HepG2 (cell line): ENCODE measurements around the gene ARHGEF16. TPM values are rescaled to one million over a fixed set of nuclear protein-coding genes. Genes with fewer than 3 reads are reported as not detected.

Source experiments
- ATAC-seq: fragments of 200-7000 bp; cut with Tn5 transposase; 3 replicates; pipeline ENCODE4 v1.9.1; 2020; ENCODE audit warnings: mild to moderate bottlenecking, moderate library complexity
- BruUV-seq: library from RNA; stranded (reverse); fragments of 400-500 nt; replicated peaks from 2 replicates; lab custom pipeline; 2021; lab: Mats Ljungman, UMichigan
- CTCF ChIA-PET: fragments of 300-600 bp; formaldehyde crosslinking; extraction: SDS; loops from one replicate; lab custom pipeline; 2021; ENCODE audit warnings: low total read pairs, inconsistent platforms, low intra/inter-chr PET ratio; lab: Yijun Ruan, JAX
- POLR2A ChIA-PET: fragments of 350-600 bp; sonication (Branson Sonifier 250); formaldehyde crosslinking; loops from one replicate; lab custom pipeline; 2020; ENCODE audit warnings: antibody characterized with exemption, inconsistent platforms; lab: Yijun Ruan, JAX
- DNase-seq: peaks from one replicate; pipeline ENCODE4 v3.0.0-alpha.2; 2015; ENCODE audit warnings: low spot score
- FAIRE-seq: peaks from 3 replicates; lab custom pipeline; 2011; peaks lifted over from hg19 to GRCh38; lab: Jason Lieb, UNC
- H2AFZ ChIP-seq: one replicate; pipeline ENCODE4 v1.6.1; 2011; ENCODE audit warnings: low read length, inconsistent platforms
- H3K27ac ChIP-seq: fragments of 300-600 bp; 3 replicates; pipeline ENCODE4 v1.8.0; 2011; ENCODE audit warnings: mixed run types, mild to moderate bottlenecking, mixed read lengths, low read length, inconsistent platforms; ENCODE audit not compliant: insufficient read depth; ENCODE audit errors: extremely low read length
- H3K27me3 ChIP-seq, 2 experiments: fragments of 200-600 bp in 1 of 2; 2 replicates in 1 of 2; 3 replicates in 1 of 2; pipeline versions ENCODE4 v1.6.0 to v1.8.0; 2011; ENCODE audit warnings: low read length in 2 of 2, mild to moderate bottlenecking in 2 of 2, moderate library complexity in 2 of 2, inconsistent platforms in 1 of 2; ENCODE audit not compliant: insufficient read depth in 2 of 2, control insufficient read depth in 1 of 2
- H3K36me3 ChIP-seq, 2 experiments: fragments of 200-600 bp in 1 of 2; replicated peaks in 1 of 2; 2 replicates in 1 of 2; 3 replicates in 1 of 2; pipeline versions ENCODE4 v1.5.1 to v1.8.0; 2011; ENCODE audit warnings: low read length in 2 of 2, inconsistent platforms in 1 of 2; ENCODE audit not compliant: insufficient read depth in 2 of 2, control insufficient read depth in 1 of 2
- H3K4me1 ChIP-seq: 2 replicates; pipeline ENCODE4 v1.5.1; 2012; ENCODE audit warnings: low read length, inconsistent platforms; ENCODE audit not compliant: insufficient read depth
- H3K4me2 ChIP-seq: 2 replicates; pipeline ENCODE4 v1.6.0; 2011; ENCODE audit warnings: low read depth, low read length, inconsistent platforms
- H3K4me3 ChIP-seq, 3 experiments: fragments of 200-600 bp in 1 of 3; sonication (generic), shearing (Covaris generic) in 1 of 3; replicated peaks in 1 of 3; 2 replicates each; pipeline ENCODE4 v1.5.1; 2011 to 2016; ENCODE audit warnings: low read length in 3 of 3, inconsistent platforms in 2 of 3, low read depth in 2 of 3, mild to moderate bottlenecking in 2 of 3, control low read depth in 1 of 3, mixed read lengths in 1 of 3; ENCODE audit not compliant: insufficient read depth in 1 of 3
- H3K79me2 ChIP-seq: one replicate; pipeline ENCODE4 v1.6.1; 2011; ENCODE audit warnings: low read length, inconsistent platforms; ENCODE audit not compliant: insufficient read depth
- H3K9ac ChIP-seq: 2 replicates; pipeline ENCODE4 v1.6.0; 2011; ENCODE audit warnings: mild to moderate bottlenecking, low read depth, low read length, inconsistent platforms; ENCODE audit not compliant: insufficient read depth
- H3K9me3 ChIP-seq: 2 replicates; pipeline ENCODE4 v1.5.1; 2012; ENCODE audit warnings: mild to moderate bottlenecking, low read length
- H4K20me1 ChIP-seq: 2 replicates; pipeline ENCODE4 v1.6.0; 2011; ENCODE audit warnings: inconsistent platforms, mild to moderate bottlenecking, low read length, moderate library complexity; ENCODE audit not compliant: insufficient read depth
- ATAD3A ChIP-seq: sonication (generic); formaldehyde crosslinking; IDR thresholded peaks from 2 replicates; pipeline ENCODE4 v1.4.0; 2020; ENCODE audit warnings: missing genetic modification reagents
- DMAP1 ChIP-seq: IDR thresholded peaks from 2 replicates; pipeline ENCODE4 v1.6.1; 2016
- DNMT1 ChIP-seq: sonication (generic); formaldehyde crosslinking; IDR thresholded peaks from 2 replicates; pipeline ENCODE4 v1.5.1; 2020; ENCODE audit warnings: mild to moderate bottlenecking, missing genetic modification reagents
- GPBP1L1 ChIP-seq: sonication (generic); formaldehyde crosslinking; IDR thresholded peaks from 2 replicates; pipeline ENCODE4 v1.5.0; 2020; ENCODE audit warnings: mild to moderate bottlenecking, missing genetic modification reagents
- NFKB2 ChIP-seq: sonication (generic); formaldehyde crosslinking; IDR thresholded peaks from 2 replicates; pipeline ENCODE4 v1.4.0; 2020; ENCODE audit warnings: missing genetic modification reagents, borderline replicate concordance
- ZNF432 ChIP-seq: sonication (generic); formaldehyde crosslinking; IDR thresholded peaks from 2 replicates; pipeline ENCODE4 v1.5.0; 2020; ENCODE audit warnings: missing genetic modification reagents, mild to moderate bottlenecking, borderline replicate concordance
- WGBS: methylation state at CpG from one replicate; pipeline ENCODE4 v1.1.6; 2017; ENCODE audit warnings: low lambda C conversion rate; 5-methylcytosine and 5-hydroxymethylcytosine counted together
- in situ Hi-C: cut with HindIII; loops from 2 replicates; pipeline ENCODE4 v1.10.0; 2017; ENCODE audit warnings: low pct_unique_long_range_greater_than_20kb; ENCODE audit not compliant: extremely low pct_ligation_motif_present
- intact Hi-C: fragments of 100-400 bp; cut with micrococcal nuclease; formaldehyde crosslinking; loops from one replicate; pipeline ENCODE4 v1.10.0; 2022; ENCODE audit not compliant: unreplicated experiment
- polyA plus RNA-seq, 8 experiments: library from polyadenylated mRNA; depleted of rRNA in 3 of 8; stranded (reverse) in 7 of 8; unstranded in 1 of 8; fragments of >200 nt; fragmentation: Illumina TruSeq in 4 of 8; extraction: Trizol in 4 of 8; gene quantifications; 2 replicates each; pipeline versions ENCODE4 v1.2.1 to v1.2.3, GENCODE V29; 2011 to 2016; ENCODE audit warnings: low read depth in 4 of 8, missing spikeins in 1 of 8, mixed read lengths in 1 of 8; ENCODE audit not compliant: insufficient read depth in 1 of 8
- total RNA-seq, 5 experiments: library from RNA; depleted of rRNA; stranded (reverse); fragments of >200 nt; fragmentation: Illumina TruSeq; extraction: Trizol; gene quantifications; 2 replicates each; pipeline ENCODE4 v1.2.3, GENCODE V29; 2016; ENCODE audit warnings: low read depth in 1 of 5
- TF ChIP-seq, protein P1 (sequence below): sonication (generic); formaldehyde crosslinking; IDR thresholded peaks from 2 replicates; pipeline ENCODE4 v1.5.1; 2020; ENCODE audit warnings: missing genetic modification reagents, mild to moderate bottlenecking, borderline replicate concordance
- TF ChIP-seq, protein P2 (sequence below): fragments of 450-650 bp; IDR thresholded peaks from 2 replicates; pipeline ENCODE4 v1.6.1; 2016
- TF ChIP-seq, protein P3 (sequence below): sonication (generic); formaldehyde crosslinking; conservative IDR thresholded peaks from 2 replicates; pipeline ENCODE4 v1.4.0; 2020; ENCODE audit warnings: missing genetic modification reagents

Gene ARHGEF16
- total and polyA plus RNA-seq, 2 of the 13 experiments (the other 11 are each of a cell fraction or from before 2014, with no cell fraction given): 20.3 to 39.9 TPM

DNA sequence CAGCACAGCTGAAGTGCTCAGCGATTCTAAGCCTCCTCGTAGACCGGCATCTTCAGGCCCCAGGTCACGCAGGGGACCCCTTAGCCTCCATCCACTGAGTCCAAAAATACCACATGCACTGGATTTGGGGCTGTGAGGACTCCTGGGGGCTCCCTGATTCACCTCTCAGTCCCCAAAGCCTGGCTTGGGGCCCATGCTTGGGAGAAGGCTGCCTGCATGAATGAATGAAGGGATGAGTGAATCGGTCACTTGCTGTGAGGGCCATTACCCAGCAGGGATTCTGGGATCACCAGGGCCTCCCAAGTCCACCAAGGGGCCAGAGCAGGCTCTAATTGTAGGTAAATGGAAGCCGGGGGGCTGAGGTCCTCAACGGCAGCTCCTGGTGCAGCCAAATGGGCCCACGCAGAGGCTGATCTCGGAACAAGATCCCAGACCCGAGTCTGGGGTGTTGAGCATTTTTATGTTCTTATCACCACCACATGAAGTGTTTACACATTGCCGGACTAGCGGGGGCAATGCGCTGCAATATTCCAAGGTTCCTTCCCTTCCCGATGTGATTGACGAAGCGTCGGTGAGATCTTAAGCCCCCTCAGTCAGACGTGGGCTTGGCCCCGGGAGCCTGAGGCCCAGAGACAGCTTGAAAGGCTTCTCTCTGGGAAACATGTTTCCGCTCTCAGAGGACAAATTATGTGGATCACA is 13.6 kb upstream of the ARHGEF16 start:
- Histone ChIP-seq H3K4me2 (peak overlapping the region; percentile 15), H3K27ac (peak overlapping the region; percentile 6), H3K79me2 (no peaks in the 10 kb centered on the region), H3K4me1 (peaks cover 65% of the 10 kb centered on the region), H2AFZ (no peak overlapping the region), H3K9me3 (no peaks in the 10 kb centered on the region), H4K20me1 (no peaks in the 10 kb centered on the region), H3K36me3 (no peaks in the 10 kb centered on the region), H3K9ac (no peak overlapping the region), H3K27me3 (peaks cover 3 to 18% of the 10 kb centered on the region in 2 experiments; a peak in 3 of 5 replicates), H3K4me3 (no peak overlapping the region)
- POLR2A ChIA-PET: interaction anchor here (1.0 kb wide), 1 partner anchor 12 kb away, joined by 4 read pairs; no protein-coding TSS in a partner anchor
- ATAC-seq: no peak
- in situ Hi-C loops (loop anchor here (5.0 kb wide), 1 partner anchor 41 kb away; no protein-coding TSS in a partner anchor), intact Hi-C loops (no loop called here)
- DNase-seq: no peak
- FAIRE-seq: no peak
- CTCF ChIA-PET: no interaction called here
- BruUV-seq: no TSS peak
- WGBS: 59% methylated on average over 10 of the region's 20 CpGs
- TF ChIP-seq NFKB2 (CRISPR knock-in tag) (no peak), DMAP1 (CRISPR knock-in tag) (no peak), ATAD3A (no peak), ZNF432 (CRISPR knock-in tag) (no peak), DNMT1 (CRISPR knock-in tag) (no peak), GPBP1L1 (CRISPR knock-in tag) (no peak)
- TF ChIP-seq, protein P1, sequence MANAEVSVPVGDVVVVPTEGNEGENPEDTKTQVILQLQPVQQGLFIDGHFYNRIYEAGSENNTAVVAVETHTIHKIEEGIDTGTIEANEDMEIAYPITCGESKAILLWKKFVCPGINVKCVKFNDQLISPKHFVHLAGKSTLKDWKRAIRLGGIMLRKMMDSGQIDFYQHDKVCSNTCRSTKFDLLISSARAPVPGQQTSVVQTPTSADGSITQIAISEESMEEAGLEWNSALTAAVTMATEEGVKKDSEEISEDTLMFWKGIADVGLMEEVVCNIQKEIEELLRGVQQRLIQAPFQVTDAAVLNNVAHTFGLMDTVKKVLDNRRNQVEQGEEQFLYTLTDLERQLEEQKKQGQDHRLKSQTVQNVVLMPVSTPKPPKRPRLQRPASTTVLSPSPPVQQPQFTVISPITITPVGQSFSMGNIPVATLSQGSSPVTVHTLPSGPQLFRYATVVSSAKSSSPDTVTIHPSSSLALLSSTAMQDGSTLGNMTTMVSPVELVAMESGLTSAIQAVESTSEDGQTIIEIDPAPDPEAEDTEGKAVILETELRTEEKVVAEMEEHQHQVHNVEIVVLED: no peak
- TF ChIP-seq, protein P2, sequence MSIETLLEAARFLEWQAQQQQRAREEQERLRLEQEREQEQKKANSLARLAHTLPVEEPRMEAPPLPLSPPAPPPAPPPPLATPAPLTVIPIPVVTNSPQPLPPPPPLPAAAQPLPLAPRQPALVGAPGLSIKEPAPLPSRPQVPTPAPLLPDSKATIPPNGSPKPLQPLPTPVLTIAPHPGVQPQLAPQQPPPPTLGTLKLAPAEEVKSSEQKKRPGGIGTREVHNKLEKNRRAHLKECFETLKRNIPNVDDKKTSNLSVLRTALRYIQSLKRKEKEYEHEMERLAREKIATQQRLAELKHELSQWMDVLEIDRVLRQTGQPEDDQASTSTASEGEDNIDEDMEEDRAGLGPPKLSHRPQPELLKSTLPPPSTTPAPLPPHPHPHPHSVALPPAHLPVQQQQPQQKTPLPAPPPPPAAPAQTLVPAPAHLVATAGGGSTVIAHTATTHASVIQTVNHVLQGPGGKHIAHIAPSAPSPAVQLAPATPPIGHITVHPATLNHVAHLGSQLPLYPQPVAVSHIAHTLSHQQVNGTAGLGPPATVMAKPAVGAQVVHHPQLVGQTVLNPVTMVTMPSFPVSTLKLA: no peak
- TF ChIP-seq, protein P3, sequence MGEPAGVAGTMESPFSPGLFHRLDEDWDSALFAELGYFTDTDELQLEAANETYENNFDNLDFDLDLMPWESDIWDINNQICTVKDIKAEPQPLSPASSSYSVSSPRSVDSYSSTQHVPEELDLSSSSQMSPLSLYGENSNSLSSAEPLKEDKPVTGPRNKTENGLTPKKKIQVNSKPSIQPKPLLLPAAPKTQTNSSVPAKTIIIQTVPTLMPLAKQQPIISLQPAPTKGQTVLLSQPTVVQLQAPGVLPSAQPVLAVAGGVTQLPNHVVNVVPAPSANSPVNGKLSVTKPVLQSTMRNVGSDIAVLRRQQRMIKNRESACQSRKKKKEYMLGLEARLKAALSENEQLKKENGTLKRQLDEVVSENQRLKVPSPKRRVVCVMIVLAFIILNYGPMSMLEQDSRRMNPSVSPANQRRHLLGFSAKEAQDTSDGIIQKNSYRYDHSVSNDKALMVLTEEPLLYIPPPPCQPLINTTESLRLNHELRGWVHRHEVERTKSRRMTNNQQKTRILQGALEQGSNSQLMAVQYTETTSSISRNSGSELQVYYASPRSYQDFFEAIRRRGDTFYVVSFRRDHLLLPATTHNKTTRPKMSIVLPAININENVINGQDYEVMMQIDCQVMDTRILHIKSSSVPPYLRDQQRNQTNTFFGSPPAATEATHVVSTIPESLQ: no peak
- TF ChIP-seq, all 625 proteins: peak for 0
